GM15510 (cell line): ENCODE data around the gene SEC23IP.

Experiments used
- POLR2A ChIP-seq: IDR thresholded peaks from 3 replicates; pipeline ENCODE4 v1.6.1; 2011; ENCODE audit warnings: borderline replicate concordance; ENCODE audit not compliant: insufficient read length; ENCODE audit errors: extremely low read depth

Gene SEC23IP

DNA sequence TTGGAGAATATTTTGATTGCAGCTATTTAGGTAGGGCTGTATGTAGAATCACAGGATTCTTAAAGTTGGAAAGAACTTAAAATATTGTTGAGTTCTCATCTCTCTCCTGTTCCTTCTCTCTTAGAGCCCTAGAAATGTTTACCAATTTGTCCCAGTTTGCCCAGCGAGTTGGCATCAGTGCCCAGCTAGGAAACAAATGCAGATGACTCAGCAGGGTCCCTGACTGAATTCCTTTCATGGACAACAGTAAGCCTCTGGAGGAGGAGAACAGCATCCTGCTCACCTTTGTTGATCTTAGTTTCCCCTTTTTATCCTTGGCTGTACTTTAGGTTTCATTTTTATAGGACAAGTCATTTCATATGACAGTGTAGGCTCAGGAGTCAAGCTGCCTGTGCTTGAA is 89.3 kb downstream of the SEC23IP start:
- TF ChIP-seq POLR2A = no peak

GRCh38 chr10:119988333-119988732 is 95.8 kb downstream of the SEC23IP start:
- TF ChIP-seq POLR2A = no peak

DNA sequence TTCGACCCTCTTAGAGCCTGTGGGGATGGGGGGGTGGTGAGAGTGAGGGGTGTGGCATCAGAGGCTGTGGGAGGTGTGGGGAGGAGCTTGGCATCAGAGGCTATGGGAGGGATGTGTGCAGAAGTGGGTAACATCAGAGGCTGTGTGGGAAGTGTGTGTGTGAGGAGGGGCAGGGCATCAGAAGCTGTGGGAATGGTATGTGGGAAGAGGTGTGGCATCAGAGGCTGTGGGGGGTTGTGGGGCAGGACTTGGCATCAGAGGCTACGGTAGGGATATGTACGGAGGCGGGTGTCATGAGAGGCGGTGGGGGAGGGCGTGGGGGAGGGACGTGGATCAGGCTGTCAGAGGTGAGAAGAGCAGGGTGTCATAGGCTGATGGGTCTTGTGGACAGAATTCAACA is 97.4 kb downstream of the SEC23IP start:
- no peak for TF ChIP-seq POLR2A

GRCh38 chr10:119991066-119991465 is 98.5 kb downstream of the SEC23IP start:
- TF ChIP-seq POLR2A = no peak

DNA sequence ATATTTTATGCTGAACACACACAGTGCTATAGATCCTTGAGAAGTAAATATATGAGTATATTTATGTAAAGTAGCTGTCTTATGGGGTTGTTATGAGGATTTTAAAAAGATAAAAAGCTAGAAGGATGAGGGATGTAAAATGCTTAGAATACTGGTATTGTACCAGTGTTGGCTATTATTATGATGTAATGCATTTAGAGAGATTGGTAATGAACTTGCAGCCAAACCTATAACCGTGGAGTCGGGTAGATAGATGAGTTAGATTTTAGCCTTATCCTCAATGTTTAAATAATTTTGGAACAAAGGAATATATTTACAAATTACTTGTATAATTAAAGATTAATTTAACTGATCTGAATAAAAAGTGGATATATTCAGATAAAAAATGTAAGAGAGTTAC is 99.3 kb downstream of the SEC23IP start:
- TF ChIP-seq POLR2A = no peak
